Measurements from ENCODE around the gene TFAP2C.

The TFAP2C gene

DNA sequence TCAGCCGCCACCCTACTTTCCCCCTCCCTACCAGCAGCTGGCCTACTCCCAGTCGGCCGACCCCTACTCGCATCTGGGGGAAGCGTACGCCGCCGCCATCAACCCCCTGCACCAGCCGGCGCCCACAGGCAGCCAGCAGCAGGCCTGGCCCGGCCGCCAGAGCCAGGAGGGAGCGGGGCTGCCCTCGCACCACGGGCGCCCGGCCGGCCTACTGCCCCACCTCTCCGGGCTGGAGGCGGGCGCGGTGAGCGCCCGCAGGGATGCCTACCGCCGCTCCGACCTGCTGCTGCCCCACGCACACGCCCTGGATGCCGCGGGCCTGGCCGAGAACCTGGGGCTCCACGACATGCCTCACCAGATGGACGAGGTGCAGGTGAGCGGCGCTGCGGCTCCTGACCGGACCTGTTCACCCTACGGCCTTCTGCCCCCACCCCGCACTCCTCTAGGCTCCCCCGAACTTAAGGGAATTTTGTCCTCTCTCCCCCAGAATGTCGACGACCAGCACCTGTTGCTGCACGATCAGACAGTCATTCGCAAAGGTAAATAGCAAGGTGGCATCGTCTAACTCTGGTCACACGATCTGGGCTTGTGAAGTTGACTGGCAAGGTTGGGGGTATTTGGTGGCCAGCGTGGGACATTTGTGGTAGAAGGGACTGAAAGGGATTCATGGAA, 2.3 kb downstream of the TFAP2C start:
- H3K4me3 Mint-ChIP-seq: peak overlapping the region; percentile 6 to 58 (median 52)
- H3K27ac Mint-ChIP-seq: no peak overlapping the region
- H3K4me1 Mint-ChIP-seq: peaks cover 19% of the 10 kb centered on the region
- H3K27me3 Mint-ChIP-seq (ENCODE audit: low read depth): peaks cover 99% of the 10 kb centered on the region
- no peaks in the 10 kb centered on the region for H3K9me3 Mint-ChIP-seq
- H3K36me3 Mint-ChIP-seq (ENCODE audit: low read depth): no peaks in the 10 kb centered on the region
- TF ChIP-seq, protein P1, sequence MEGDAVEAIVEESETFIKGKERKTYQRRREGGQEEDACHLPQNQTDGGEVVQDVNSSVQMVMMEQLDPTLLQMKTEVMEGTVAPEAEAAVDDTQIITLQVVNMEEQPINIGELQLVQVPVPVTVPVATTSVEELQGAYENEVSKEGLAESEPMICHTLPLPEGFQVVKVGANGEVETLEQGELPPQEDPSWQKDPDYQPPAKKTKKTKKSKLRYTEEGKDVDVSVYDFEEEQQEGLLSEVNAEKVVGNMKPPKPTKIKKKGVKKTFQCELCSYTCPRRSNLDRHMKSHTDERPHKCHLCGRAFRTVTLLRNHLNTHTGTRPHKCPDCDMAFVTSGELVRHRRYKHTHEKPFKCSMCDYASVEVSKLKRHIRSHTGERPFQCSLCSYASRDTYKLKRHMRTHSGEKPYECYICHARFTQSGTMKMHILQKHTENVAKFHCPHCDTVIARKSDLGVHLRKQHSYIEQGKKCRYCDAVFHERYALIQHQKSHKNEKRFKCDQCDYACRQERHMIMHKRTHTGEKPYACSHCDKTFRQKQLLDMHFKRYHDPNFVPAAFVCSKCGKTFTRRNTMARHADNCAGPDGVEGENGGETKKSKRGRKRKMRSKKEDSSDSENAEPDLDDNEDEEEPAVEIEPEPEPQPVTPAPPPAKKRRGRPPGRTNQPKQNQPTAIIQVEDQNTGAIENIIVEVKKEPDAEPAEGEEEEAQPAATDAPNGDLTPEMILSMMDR (IDR thresholded peaks at IDR 0.05; ENCODE audit: unreplicated experiment in 3 of 3): no peak

DNA sequence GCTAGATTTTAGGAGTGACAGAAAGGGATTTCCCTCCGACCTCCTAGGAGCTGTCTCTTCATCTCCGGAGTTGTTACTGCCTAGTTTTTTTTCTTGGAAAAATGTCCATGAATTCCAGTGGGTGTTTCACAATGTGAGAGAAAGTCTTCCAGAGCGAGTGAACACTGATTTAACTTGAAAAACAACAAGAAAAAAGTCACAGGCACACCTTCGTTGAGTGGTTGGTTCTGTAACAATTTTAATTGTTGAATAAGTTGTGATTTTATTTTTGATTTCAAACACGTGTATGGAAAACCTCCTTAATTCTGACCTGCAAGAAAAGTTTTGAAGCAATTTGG, 2.9 kb downstream of the TFAP2C start:
- H3K27ac Mint-ChIP-seq: no peak overlapping the region
- peaks cover 99% of the 10 kb centered on the region for H3K27me3 Mint-ChIP-seq (ENCODE audit: low read depth)
- peaks cover 16% of the 10 kb centered on the region for H3K4me1 Mint-ChIP-seq
- no peaks in the 10 kb centered on the region for H3K9me3 Mint-ChIP-seq
- TF ChIP-seq, protein P1 (IDR thresholded peaks at IDR 0.05; ENCODE audit: unreplicated experiment in 3 of 3): no peak
- peak overlapping the region; percentile 6 to 58 (median 51) for H3K4me3 Mint-ChIP-seq
- H3K36me3 Mint-ChIP-seq (ENCODE audit: low read depth): no peaks in the 10 kb centered on the region

DNA sequence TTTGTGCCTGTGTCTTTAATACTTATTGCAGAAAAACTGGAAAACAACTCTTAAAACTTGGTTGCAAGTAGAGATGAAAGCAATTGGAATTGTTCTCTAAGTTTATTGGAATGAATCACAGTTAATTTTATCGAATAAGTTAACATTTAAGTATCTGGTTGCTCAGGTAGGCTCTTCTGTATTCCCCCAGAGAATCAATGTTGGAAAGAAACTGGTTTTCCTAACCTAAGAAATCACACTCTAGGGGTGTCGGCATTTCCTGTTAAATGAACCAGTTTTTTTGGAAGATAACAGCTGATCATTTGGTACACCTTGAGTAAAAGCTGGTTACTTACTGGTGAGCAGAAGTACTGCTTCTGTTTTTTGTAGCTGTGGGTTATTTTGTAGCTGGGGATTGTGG, 5.2 kb downstream of the TFAP2C start:
- Mint-ChIP-seq H3K27me3 (ENCODE audit: low read depth) (peaks cover 99% of the 10 kb centered on the region), H3K36me3 (ENCODE audit: low read depth) (no peaks in the 10 kb centered on the region), H3K4me1 (peaks cover 5% of the 10 kb centered on the region), H3K9me3 (no peaks in the 10 kb centered on the region), H3K4me3 (no peak overlapping the region), H3K27ac (no peak overlapping the region)
- TF ChIP-seq, protein P1 (IDR thresholded peaks at IDR 0.05; ENCODE audit: unreplicated experiment in 3 of 3): no peak

DNA sequence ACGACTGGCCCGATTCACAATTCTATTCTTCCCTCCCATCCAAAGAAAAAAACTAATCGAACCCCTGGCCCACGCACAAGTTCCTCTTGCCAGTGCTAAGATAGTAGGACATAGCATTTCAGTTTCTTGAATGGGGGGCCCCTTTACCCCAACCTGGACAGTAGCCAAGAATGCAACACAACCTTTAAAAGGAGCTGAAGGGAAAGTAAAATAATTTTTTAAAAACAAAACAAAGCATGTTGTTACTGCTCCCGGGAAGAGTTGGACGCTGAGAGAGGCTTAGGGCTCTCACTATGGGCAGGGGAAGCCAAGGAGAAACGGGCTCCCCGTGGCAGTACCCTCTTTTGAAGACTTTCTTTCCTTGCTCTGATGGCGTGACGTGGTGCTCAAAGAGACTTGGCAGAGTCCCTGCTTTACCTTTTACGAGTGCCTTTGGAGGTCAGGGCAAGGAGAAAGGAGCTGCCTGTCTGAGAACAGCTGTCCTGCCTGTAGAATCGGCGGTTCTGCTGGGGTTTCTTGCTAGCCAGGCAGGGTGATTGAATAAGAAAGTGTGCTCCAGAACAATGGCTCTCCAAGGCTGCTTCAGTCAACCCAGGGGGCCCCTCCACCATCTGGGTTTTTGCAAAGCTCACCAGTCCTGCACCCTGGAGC, 5.8 kb downstream of the TFAP2C start:
- no peaks in the 10 kb centered on the region for H3K36me3 Mint-ChIP-seq (ENCODE audit: low read depth)
- H3K4me1 Mint-ChIP-seq: peaks cover 5% of the 10 kb centered on the region
- H3K4me3 Mint-ChIP-seq: no peak overlapping the region
- H3K27me3 Mint-ChIP-seq (ENCODE audit: low read depth): peaks cover 99% of the 10 kb centered on the region
- TF ChIP-seq, protein P1 (IDR thresholded peaks at IDR 0.05; ENCODE audit: unreplicated experiment in 3 of 3): no peak
- H3K9me3 Mint-ChIP-seq: no peaks in the 10 kb centered on the region
- H3K27ac Mint-ChIP-seq: no peak overlapping the region

DNA sequence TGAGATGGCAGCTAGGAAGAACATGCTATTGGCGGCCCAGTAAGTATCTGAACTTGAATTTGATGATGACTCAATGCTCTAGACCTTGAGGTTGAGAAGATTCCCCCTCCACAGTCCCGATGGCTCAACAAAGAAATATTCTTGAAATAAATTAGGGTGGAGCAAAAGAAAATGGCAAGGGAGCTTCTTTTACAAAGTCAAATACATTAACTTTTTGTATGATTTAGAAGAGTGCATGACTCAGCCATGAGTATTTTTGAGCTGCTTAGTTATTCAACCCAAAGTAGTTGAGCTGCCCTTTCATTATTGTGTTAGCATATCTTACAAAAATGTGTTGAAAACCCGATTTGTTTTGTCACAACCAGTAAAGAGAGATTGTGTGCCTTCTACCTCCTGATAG, 7.6 kb downstream of the TFAP2C start:
- Mint-ChIP-seq H3K36me3 (ENCODE audit: low read depth) (no peaks in the 10 kb centered on the region), H3K27ac (no peak overlapping the region), H3K4me3 (no peak overlapping the region), H3K9me3 (no peaks in the 10 kb centered on the region), H3K27me3 (ENCODE audit: low read depth) (peaks cover 96% of the 10 kb centered on the region), H3K4me1 (peaks cover 3% of the 10 kb centered on the region)
- TF ChIP-seq, protein P1 (IDR thresholded peaks at IDR 0.05; ENCODE audit: unreplicated experiment in 3 of 3): no peak

DNA sequence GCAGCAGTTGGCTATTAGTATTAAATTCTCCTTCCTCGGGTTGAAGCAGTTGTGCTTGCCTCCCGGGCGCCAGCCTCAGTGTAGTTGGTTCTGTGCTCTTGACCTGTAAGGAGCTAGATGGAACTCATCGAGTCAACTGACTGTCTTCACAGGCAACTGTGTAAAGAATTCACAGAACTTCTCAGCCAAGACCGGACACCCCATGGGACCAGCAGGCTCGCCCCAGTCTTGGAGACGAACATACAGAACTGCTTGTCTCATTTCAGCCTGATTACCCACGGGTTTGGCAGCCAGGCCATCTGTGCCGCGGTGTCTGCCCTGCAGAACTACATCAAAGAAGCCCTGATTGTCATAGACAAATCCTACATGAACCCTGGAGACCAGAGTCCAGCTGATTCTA, 8.5 kb downstream of the TFAP2C start:
- H3K9me3 Mint-ChIP-seq: no peaks in the 10 kb centered on the region
- TF ChIP-seq, protein P1 (IDR thresholded peaks at IDR 0.05; ENCODE audit: unreplicated experiment in 3 of 3): no peak
- peaks cover 96% of the 10 kb centered on the region for H3K27me3 Mint-ChIP-seq (ENCODE audit: low read depth)
- no peak overlapping the region for H3K4me3 Mint-ChIP-seq
- H3K27ac Mint-ChIP-seq: no peak overlapping the region
- no peaks in the 10 kb centered on the region for H3K4me1 Mint-ChIP-seq
- H3K36me3 Mint-ChIP-seq (ENCODE audit: low read depth): no peaks in the 10 kb centered on the region
